ENCODE results near the gene KATNA1. TPM values are rescaled to one million over a fixed set of nuclear protein-coding genes. Genes with fewer than 3 reads are reported as not detected.
"Not testable (repeated sequence)": the region's sequence is repeated elsewhere in the genome, so short reads cannot be mapped to it uniquely, and the experiment has no call there.

Gene KATNA1
- 10 to 100 TPM; 20.6 to 20.7 TPM for total RNA-seq

GRCh38 chr6:149648148-149649145 lies at the start of gene KATNA1:
Gene KATNA1 (minus strand): TSS chr6:149648714. CDS start chr6:149638547, 10,167 bp downstream.
- CTCF ChIA-PET = interaction anchor here (0.8 kb wide), 1 partner anchor 60 kb away, joined by 4 read pairs; no protein-coding TSS in a partner anchor
- POLR2A ChIA-PET = interaction anchor here (0.5 to 1.5 kb wide), 3 partner anchors 21 to 104 kb away, joined by 3 to 6 read pairs (median 5); no protein-coding TSS in a partner anchor

GRCh38 chr6:149698175-149698574 lies 49.7 kb upstream of the KATNA1 start:
- ChIA-PET POLR2A (no interaction called here), CTCF (no interaction called here)

GRCh38 chr6:149696901-149697300 lies 48.4 kb upstream of the KATNA1 start:
- POLR2A ChIA-PET = no interaction called here
- CTCF ChIA-PET = no interaction called here

- POLR2A ChIA-PET = no interaction called here
- CTCF ChIA-PET = no interaction called here
These were observed 46.4 kb upstream of the KATNA1 start for GRCh38 chr6:149694921-149695320.

GRCh38 chr6:149691201-149691600 lies 42.7 kb upstream of the KATNA1 start:
- POLR2A ChIA-PET = no interaction called here

GRCh38 chr6:149686230-149686629 lies 37.7 kb upstream of the KATNA1 start:
- ChIA-PET POLR2A (interaction anchor here (1.1 to 1.7 kb wide), 2 partner anchors 32 to 120 kb away, joined by 3 to 8 read pairs; partner anchors contain the start of genes GINM1 and LATS1), CTCF (interaction anchor here (1.1 to 1.3 kb wide), 2 partner anchors 18 to 23 kb away, joined by 5 read pairs; no protein-coding TSS in a partner anchor)

More at GRCh38 chr6:149691201-149691600, 42.7 kb upstream of the KATNA1 start:
- CTCF ChIA-PET = no interaction called here

- POLR2A ChIA-PET = no interaction called here
These were observed 34.8 kb upstream of the KATNA1 start for GRCh38 chr6:149683256-149683859.

GRCh38 chr6:149681845-149682244 lies 33.3 kb upstream of the KATNA1 start:
- CTCF ChIA-PET = interaction anchor here (0.9 kb wide), 1 partner anchor 14 kb away, joined by 3 read pairs; no protein-coding TSS in a partner anchor
- POLR2A ChIA-PET = not testable (repeated sequence)

More at GRCh38 chr6:149683256-149683859, 34.8 kb upstream of the KATNA1 start:
- CTCF ChIA-PET = no interaction called here

GRCh38 chr6:149681209-149681608 lies 32.7 kb upstream of the KATNA1 start:
- CTCF ChIA-PET = interaction anchor here (0.9 kb wide), 1 partner anchor 15 kb away, joined by 3 read pairs; no protein-coding TSS in a partner anchor
- POLR2A ChIA-PET = no interaction called here

- ChIA-PET POLR2A (no interaction called here), CTCF (interaction anchor here (1.0 kb wide), 1 partner anchor 25 kb away, joined by 3 read pairs; no protein-coding TSS in a partner anchor)
These were observed 32.0 kb upstream of the KATNA1 start for GRCh38 chr6:149680503-149680902.

GRCh38 chr6:149672265-149672664 lies 23.8 kb upstream of the KATNA1 start:
- POLR2A ChIA-PET = not testable (repeated sequence)
- CTCF ChIA-PET = interaction anchor here (0.5 kb wide), 1 partner anchor 160 kb away, joined by 4 read pairs; no protein-coding TSS in a partner anchor

- CTCF ChIA-PET = no interaction called here
- POLR2A ChIA-PET = no interaction called here
These were observed 11.5 kb upstream of the KATNA1 start for GRCh38 chr6:149660028-149660427.

GRCh38 chr6:149657441-149657840 lies 8.9 kb upstream of the KATNA1 start:
- ChIA-PET CTCF (no interaction called here), POLR2A (no interaction called here)

GRCh38 chr6:149651056-149651455 lies 2.5 kb upstream of the KATNA1 start:
- POLR2A ChIA-PET = no interaction called here
- CTCF ChIA-PET = no interaction called here

- ChIA-PET POLR2A (no interaction called here), CTCF (no interaction called here)
These were observed 1.9 kb downstream of the KATNA1 start for GRCh38 chr6:149646599-149646998.

- CTCF ChIA-PET = no interaction called here
- POLR2A ChIA-PET = no interaction called here
These were observed 5.5 kb downstream of the KATNA1 start for GRCh38 chr6:149642829-149643580.

GRCh38 chr6:149636124-149636523 lies 12.4 kb downstream of the KATNA1 start:
- ChIA-PET CTCF (no interaction called here), POLR2A (no interaction called here)

GRCh38 chr6:149634315-149634714 lies 14.2 kb downstream of the KATNA1 start:
- ChIA-PET CTCF (no interaction called here), POLR2A (no interaction called here)

- POLR2A ChIA-PET = interaction anchor here (0.5 kb wide), 1 partner anchor 20 kb away, joined by 4 read pairs; no protein-coding TSS in a partner anchor
These were observed 19.5 kb downstream of the KATNA1 start for GRCh38 chr6:149628875-149629510.

More at GRCh38 chr6:149628875-149629510, 19.5 kb downstream of the KATNA1 start:
- CTCF ChIA-PET = no interaction called here
